SU-DHL-6 (cell line): ENCODE data around the gene PSMC3.

Source experiments
- H2AFZ ChIP-seq: fragments of 200-600 bp; sonication (generic); 2 replicates; pipeline ENCODE4 v1.6.1; 2014; ENCODE audit warnings: low read depth, mild to moderate bottlenecking, moderate library complexity, mixed read lengths, antibody characterized with exemption, low read length; ENCODE audit not compliant: severe bottlenecking
- H3F3A ChIP-seq: fragments of 200-600 bp; shearing (Covaris generic); 2 replicates; pipeline ENCODE4 v1.6.0; 2016; ENCODE audit warnings: antibody characterized with exemption, mild to moderate bottlenecking; ENCODE audit not compliant: insufficient read depth
- H3K27ac ChIP-seq: fragments of 200-600 bp; sonication (generic); 2 replicates; pipeline ENCODE4 v1.5.1; 2016; ENCODE audit warnings: low read depth, mild to moderate bottlenecking, low read length, moderate library complexity, mixed read lengths
- H3K27me3 ChIP-seq: fragments of 200-600 bp; sonication (generic), shearing (Covaris generic); 2 replicates; pipeline ENCODE4 v1.6.0; 2014; ENCODE audit warnings: mild to moderate bottlenecking, low read length
- H3K36me3 ChIP-seq: fragments of 200-600 bp; sonication (generic); 2 replicates; pipeline ENCODE4 v1.6.1; 2014; ENCODE audit warnings: mild to moderate bottlenecking, low read length, mixed read lengths
- H3K4me2 ChIP-seq: fragments of 300-600, 200-600 bp; shearing (Covaris generic), sonication (generic); 2 replicates; pipeline ENCODE4 v1.6.0; 2014; ENCODE audit warnings: low read length, low read depth, mild to moderate bottlenecking; ENCODE audit not compliant: poor library complexity, severe bottlenecking
- H3K4me3 ChIP-seq: fragments of 200-600 bp; sonication (generic); 2 replicates; pipeline ENCODE4 v1.5.1; 2014; ENCODE audit warnings: antibody characterized with exemption, low read length, mild to moderate bottlenecking, mixed read lengths; ENCODE audit not compliant: insufficient read depth, poor library complexity, severe bottlenecking
- H3K79me2 ChIP-seq: fragments of 200-600 bp; sonication (generic); 2 replicates; pipeline ENCODE4 v1.6.1; 2014; ENCODE audit warnings: mild to moderate bottlenecking, low read length, moderate library complexity; ENCODE audit not compliant: insufficient read depth
- H3K9ac ChIP-seq: fragments of 200-600 bp; sonication (generic); 2 replicates; pipeline ENCODE4 v1.7.0; 2014; ENCODE audit warnings: mild to moderate bottlenecking, low read length
- H3K9me2 ChIP-seq: fragments of 200-600 bp; sonication (generic); replicated peaks from 2 replicates; pipeline ENCODE4 v1.6.1; 2014; ENCODE audit warnings: low read length; ENCODE audit not compliant: insufficient read depth
- H3K9me3 ChIP-seq: fragments of 200-600 bp; sonication (generic); 2 replicates; pipeline ENCODE4 v1.6.1; 2014; ENCODE audit warnings: low read length, mixed read lengths; ENCODE audit not compliant: insufficient read depth
- H4K20me1 ChIP-seq: fragments of 200-600 bp; sonication (generic); 2 replicates; pipeline ENCODE4 v1.6.1; 2014; ENCODE audit warnings: low read depth, mild to moderate bottlenecking, antibody characterized with exemption, low read length, moderate library complexity, mixed read lengths
- CTCF ChIP-seq: fragments of 200-600 bp; sonication (generic); IDR thresholded peaks from one replicate; pipeline ENCODE4 v1.5.1; 2017; ENCODE audit warnings: antibody characterized with exemption, mild to moderate bottlenecking, low read length, moderate library complexity; ENCODE audit not compliant: insufficient read depth, poor library complexity, severe bottlenecking
- EZH2phosphoT487 ChIP-seq: fragments of 200-600 bp; sonication (generic), shearing (Covaris generic); conservative IDR thresholded peaks from 2 replicates; pipeline ENCODE4 v1.6.1; 2018; ENCODE audit warnings: mild to moderate bottlenecking, antibody characterized with exemption, low read length, moderate library complexity, mixed read lengths

The PSMC3 gene

GRCh38 chr11:47436726-47437125 is 10.5 kb upstream of the PSMC3 start:
- no peak overlapping the region for H3K4me3 ChIP-seq
- no peaks in the 10 kb centered on the region for H3K9me2 ChIP-seq
- H3K9me3 ChIP-seq = no peaks in the 10 kb centered on the region
- no peaks in the 10 kb centered on the region for H3K27me3 ChIP-seq
- H3K27ac ChIP-seq = no peak overlapping the region
- H4K20me1 ChIP-seq = no peaks in the 10 kb centered on the region
- no peaks in the 10 kb centered on the region for H3K79me2 ChIP-seq
- H3K4me2 ChIP-seq = no peak overlapping the region
- H3F3A ChIP-seq = no peaks in the 10 kb centered on the region
- no peak overlapping the region for H2AFZ ChIP-seq
- no peaks in the 10 kb centered on the region for H3K36me3 ChIP-seq
- TF ChIP-seq CTCF (no peak), EZH2phosphoT487 (no peak)
- no peak overlapping the region for H3K9ac ChIP-seq

GRCh38 chr11:47435687-47436086 is 9.4 kb upstream of the PSMC3 start:
- Histone ChIP-seq H3K9me3 (no peaks in the 10 kb centered on the region), H3K4me2 (no peak overlapping the region), H3K9ac (no peak overlapping the region), H3K79me2 (no peaks in the 10 kb centered on the region), H3K27me3 (no peaks in the 10 kb centered on the region), H2AFZ (no peak overlapping the region), H3K36me3 (no peaks in the 10 kb centered on the region), H4K20me1 (no peaks in the 10 kb centered on the region), H3K4me3 (no peak overlapping the region), H3K9me2 (no peaks in the 10 kb centered on the region), H3F3A (no peaks in the 10 kb centered on the region), H3K27ac (no peak overlapping the region)
- TF ChIP-seq EZH2phosphoT487 (no peak), CTCF (no peak)

- H3K9me3 ChIP-seq = no peaks in the 10 kb centered on the region
- H3K4me2 ChIP-seq = no peak overlapping the region
- no peaks in the 10 kb centered on the region for H4K20me1 ChIP-seq
- no peaks in the 10 kb centered on the region for H3K79me2 ChIP-seq
- H3K36me3 ChIP-seq = no peaks in the 10 kb centered on the region
- no peaks in the 10 kb centered on the region for H3K27me3 ChIP-seq
- H3F3A ChIP-seq = no peaks in the 10 kb centered on the region
- H3K4me3 ChIP-seq = no peak overlapping the region
- H3K9ac ChIP-seq = no peak overlapping the region
- H3K27ac ChIP-seq = no peak overlapping the region
- TF ChIP-seq CTCF (no peak), EZH2phosphoT487 (no peak)
- no peak overlapping the region for H2AFZ ChIP-seq
- H3K9me2 ChIP-seq = no peaks in the 10 kb centered on the region
Observed at GRCh38 chr11:47434011-47434786, 8.0 kb upstream of the PSMC3 start.
